Heart left ventricle (tissue), 16 donors: ENCODE results near the gene NEMP1. TPM values are rescaled to one million over a fixed set of nuclear protein-coding genes. Genes with fewer than 3 reads are reported as not detected.

Source experiments
- ATAC-seq, 4 donors: fragments of 200-7000 bp; cut with Tn5 transposase; one replicate each; pipeline ENCODE4 v1.9.1; 2020 to 2022; ENCODE audit warnings: moderate library complexity in 4 of 4, mild to moderate bottlenecking in 3 of 4, moderate number of reproducible peaks in 1 of 4
- DNase-seq, 5 donors: peaks; one replicate each; pipeline ENCODE4 v3.0.0-alpha.2; 2020
- H3K27ac ChIP-seq, 12 donors: fragments of 200-600 bp; sonication (generic) in 4 of 12; one replicate each; pipeline versions ENCODE4 v1.5.0 to v1.8.0; 2016 to 2022; ENCODE audit warnings: mild to moderate bottlenecking in 2 of 12
- H3K27me3 ChIP-seq, 9 donors: fragments of 200-600 bp; sonication (generic) in 2 of 9; one replicate each; pipeline versions ENCODE4 v1.5.1 to v1.8.0; 2016 to 2022; ENCODE audit warnings: mild to moderate bottlenecking in 3 of 9
- H3K36me3 ChIP-seq, 9 donors: fragments of 200-600 bp; sonication (generic) in 2 of 9; one replicate each; pipeline versions ENCODE4 v1.5.0 to v1.8.0; 2018 to 2022; ENCODE audit warnings: mild to moderate bottlenecking in 2 of 9
- H3K4me1 ChIP-seq, 12 donors: fragments of 200-600 bp; sonication (generic) in 4 of 12; one replicate each; pipeline versions ENCODE4 v1.5.0 to v1.8.0; 2016 to 2022; ENCODE audit warnings: mild to moderate bottlenecking in 3 of 12
- H3K4me3 ChIP-seq, 12 donors: fragments of 200-600 bp; sonication (generic) in 4 of 12; one replicate each; pipeline versions ENCODE4 v1.5.0 to v1.8.0; 2017 to 2022; ENCODE audit warnings: mild to moderate bottlenecking in 9 of 12, moderate library complexity in 4 of 12
- H3K9me3 ChIP-seq, 12 donors: fragments of 200-600 bp; sonication (generic) in 4 of 12; one replicate each; pipeline versions ENCODE4 v1.5.0 to v1.8.0; 2016 to 2022; ENCODE audit warnings: mild to moderate bottlenecking in 1 of 12
- POLR2A ChIP-seq, 2 donors: fragments of 450-650 bp; IDR thresholded peaks; one replicate each; pipeline ENCODE4 v1.6.1; 2017; ENCODE audit warnings: antibody characterized with exemption in 2 of 2, mild to moderate bottlenecking in 2 of 2, moderate library complexity in 2 of 2
- WGBS, 4 donors: extraction: QIAGEN DNeasy Blood & Tissue Kit in 2 of 4; methylation state at CpG; one replicate each; pipeline versions ENCODE4 v1.1.5 to v1.1.7; 2013 to 2018; 5-methylcytosine and 5-hydroxymethylcytosine counted together
- intact Hi-C, 10 donors: fragments of 100-400 bp; cut with DNase I; formaldehyde crosslinking; loops; one replicate each; pipeline versions ENCODE4 v1.11.1 to v1.14.2; 2022
- polyA plus RNA-seq, 2 donors: library from polyadenylated mRNA; stranded (reverse); fragments of 200-250 nt; gene quantifications; one replicate each; pipeline ENCODE4 v1.2.3, GENCODE V29; 2013
- total RNA-seq, 9 donors: library from RNA; depleted of rRNA in 2 of 9; stranded (reverse); fragments of >200 nt in 2 of 9; fragmentation: NEBNext Ultra II Directional in 3 of 9; extraction: Animal tissue kit (Norgen Biotek cat#: 25700) in 3 of 9; gene quantifications; one replicate each; pipeline versions ENCODE4 v1.1.0 to v1.2.4, GENCODE V29; 2016 to 2023
- TF ChIP-seq, protein P1 (sequence below), 12 donors: fragments of 200-600 bp; sonication (generic) in 4 of 12; IDR thresholded peaks; one replicate each; pipeline versions ENCODE4 v1.5.0 to v1.8.0; 2018 to 2022; ENCODE audit warnings: antibody characterized with exemption in 12 of 12, mild to moderate bottlenecking in 5 of 12
- donor health status: ischemic (EF 13 %, LVEDD 7.1; RV severe dilation, severe dysfunction).
- donor health status: healthy with polysubstance abuse.
- donor health status: DM: no; HTN: yes; CAD: no.
- donor health status: DM: no; HTN: no; CAD: no.
- donor health status: ischemic (EF 25% LVEDD 6.9; RV normal size, moderate dysfunction).
- donor health status: ischemic (EF 25% LVEDD 5.7; RV mildly dilated, moderate dysfunction).
- donor health status: healthy.
- donor health status: DM: yes; HTN: yes; CAD: no.
- donor health status: ischemic (EF 35%, LVEDD 5.7; RV mildly dilated, moderate dysfunction).
- donor health status: nonischemic (EF 11% LVEDD 7.7; RV severe dilation, severe dysfunction).
- donor health status: DM: yes; HTN: yes; CAD: no.
- donor health status: PGD.
- donor health status: ischemic (EF 29% LVEDD 5.4; RV normal size, mild dysfunction).
- donor health status: nonischemic (EF 23%, LVEDD 6.1; RV moderate dilation, normal function).

NEMP1 gene
- total and polyA plus RNA-seq, 11 donors, result 1.4 to 12.0 (median 3.5) TPM

DNA sequence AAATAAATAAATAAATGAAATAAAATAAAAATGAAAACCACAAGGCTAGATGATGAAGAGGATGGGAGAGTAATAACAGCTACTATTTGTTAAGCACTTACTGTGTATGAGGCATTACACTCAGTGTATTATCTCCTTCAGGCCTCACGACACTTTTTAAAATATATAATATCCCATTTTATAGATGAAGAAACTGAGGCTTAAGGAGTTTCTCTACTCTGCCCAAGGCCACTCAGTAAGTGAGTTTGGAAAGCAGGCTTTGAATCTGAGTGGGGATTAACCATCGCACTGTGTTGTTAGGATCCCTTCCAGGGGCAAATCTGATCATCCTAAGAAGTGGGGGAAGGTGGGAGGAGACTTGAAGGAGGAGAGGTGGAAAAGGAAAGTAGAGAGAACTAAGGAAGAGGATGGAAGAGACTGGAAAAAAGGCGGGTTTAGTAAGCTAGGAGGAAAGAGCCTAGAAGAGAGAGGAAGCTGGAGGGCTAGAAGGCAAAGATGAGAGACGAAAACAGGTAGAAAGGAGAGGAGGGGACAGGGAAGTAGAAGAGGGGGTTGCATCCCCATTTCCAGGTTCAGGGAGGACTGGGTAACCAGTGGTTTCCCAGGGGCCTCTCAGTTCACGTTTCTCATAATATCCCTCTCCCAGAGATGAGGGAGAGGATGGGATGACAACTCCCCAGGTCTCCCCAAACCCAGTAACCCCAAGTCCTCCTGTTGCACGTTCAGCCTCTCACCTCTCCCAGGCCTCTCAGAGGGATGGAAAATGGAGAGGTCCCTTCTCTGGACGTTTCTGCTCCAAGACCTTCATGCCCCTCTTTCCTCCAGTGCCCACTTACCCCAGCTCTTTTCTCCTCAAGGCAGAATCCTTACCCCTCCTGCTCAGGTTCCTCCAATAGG, 30.9 kb upstream of the NEMP1 start:
- peaks cover 0 to 43% (median 17%) of the 10 kb centered on the region in 12 donors for H3K4me1 ChIP-seq
- no peaks in the 10 kb centered on the region for H3K27me3 ChIP-seq
- TF ChIP-seq POLR2A (IDR thresholded peaks at IDR 0.05), result no peak
- TF ChIP-seq, protein P1, sequence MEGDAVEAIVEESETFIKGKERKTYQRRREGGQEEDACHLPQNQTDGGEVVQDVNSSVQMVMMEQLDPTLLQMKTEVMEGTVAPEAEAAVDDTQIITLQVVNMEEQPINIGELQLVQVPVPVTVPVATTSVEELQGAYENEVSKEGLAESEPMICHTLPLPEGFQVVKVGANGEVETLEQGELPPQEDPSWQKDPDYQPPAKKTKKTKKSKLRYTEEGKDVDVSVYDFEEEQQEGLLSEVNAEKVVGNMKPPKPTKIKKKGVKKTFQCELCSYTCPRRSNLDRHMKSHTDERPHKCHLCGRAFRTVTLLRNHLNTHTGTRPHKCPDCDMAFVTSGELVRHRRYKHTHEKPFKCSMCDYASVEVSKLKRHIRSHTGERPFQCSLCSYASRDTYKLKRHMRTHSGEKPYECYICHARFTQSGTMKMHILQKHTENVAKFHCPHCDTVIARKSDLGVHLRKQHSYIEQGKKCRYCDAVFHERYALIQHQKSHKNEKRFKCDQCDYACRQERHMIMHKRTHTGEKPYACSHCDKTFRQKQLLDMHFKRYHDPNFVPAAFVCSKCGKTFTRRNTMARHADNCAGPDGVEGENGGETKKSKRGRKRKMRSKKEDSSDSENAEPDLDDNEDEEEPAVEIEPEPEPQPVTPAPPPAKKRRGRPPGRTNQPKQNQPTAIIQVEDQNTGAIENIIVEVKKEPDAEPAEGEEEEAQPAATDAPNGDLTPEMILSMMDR (IDR thresholded peaks at IDR 0.05), result no peak
- peaks cover 0 to 45% (median 30%) of the 10 kb centered on the region in 9 donors for H3K36me3 ChIP-seq
- intact Hi-C loops, result loop anchor here in 6 of 10 donors (1.0 to 10.0 kb wide), 7 partner anchors 20 to 355 kb away; partner anchors contain the start of genes ZBTB39 (in 4 of the 6), NAB2 (in 2 of the 6), NEMP1 (in 1 of the 6) and PRIM1 (in 1 of the 6)
- peak overlapping the region in 11 of 12 donors; percentile 54 to 88 (median 66) for H3K4me3 ChIP-seq
- ATAC-seq (no peak), DNase-seq (no peak)
- H3K9me3 ChIP-seq, result no peaks in the 10 kb centered on the region
- H3K27ac ChIP-seq, result peak overlapping the region; percentile 93 to 100 (median 99)
- 62 to 73% (median 65%) methylated on average over 7 of the region's 7 CpGs for WGBS, 4 donors

DNA sequence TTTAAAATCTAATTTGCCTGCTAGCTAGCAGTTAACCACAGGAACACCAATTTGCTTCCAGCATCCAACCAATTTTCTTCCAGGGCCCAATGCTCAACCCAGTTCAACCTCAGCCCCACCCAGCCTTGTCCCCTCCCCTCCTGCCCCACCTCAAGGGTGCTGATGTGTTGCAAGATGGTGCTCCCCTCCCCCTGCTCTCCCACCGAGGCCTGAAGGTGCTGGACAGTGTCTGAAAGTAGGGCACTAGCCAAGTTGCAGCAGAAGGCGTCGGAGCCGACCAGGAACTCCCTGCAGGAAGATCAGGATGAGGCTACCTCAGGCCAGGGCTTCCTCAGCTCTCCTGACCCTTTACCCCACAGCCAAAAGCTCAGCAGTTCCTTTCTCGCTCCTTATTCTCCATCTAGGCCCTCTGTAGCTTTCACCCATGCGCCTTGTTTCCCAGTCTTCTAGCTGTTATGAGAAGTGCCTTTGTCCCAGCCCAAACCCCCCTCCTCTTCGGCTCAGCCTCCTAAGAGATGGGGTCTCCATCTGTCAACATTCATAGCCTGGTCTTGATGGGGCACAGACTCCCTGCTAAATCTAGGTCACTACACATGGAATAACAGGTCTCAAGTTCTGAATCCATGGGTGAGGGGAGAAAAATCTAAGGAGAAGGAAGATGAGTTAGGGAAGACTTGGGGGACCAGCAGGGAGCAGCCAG, 29.0 kb upstream of the NEMP1 start:
- H3K4me1 ChIP-seq, result peaks cover 0 to 42% (median 17%) of the 10 kb centered on the region in 12 donors
- intact Hi-C loops, result loop anchor here in 1 of 10 donors (2.0 kb wide), 1 partner anchor 15 kb away; no protein-coding TSS in a partner anchor

GRCh38 chr12:57106021-57106708, 27.6 kb upstream of the NEMP1 start:
- ATAC-seq (no peak), DNase-seq (peak in 1 of 5 donors; percentile 36)
- peaks cover 0 to 32% (median 16%) of the 10 kb centered on the region in 12 donors for H3K4me1 ChIP-seq
- no peak overlapping the region for H3K4me3 ChIP-seq
- no peaks in the 10 kb centered on the region for H3K9me3 ChIP-seq
- no peaks in the 10 kb centered on the region for H3K27me3 ChIP-seq
- no peak overlapping the region for H3K27ac ChIP-seq
- no peak for TF ChIP-seq POLR2A (IDR thresholded peaks at IDR 0.05)
- TF ChIP-seq, protein P1 (IDR thresholded peaks at IDR 0.05), result no peak
- peaks cover 0 to 75% (median 46%) of the 10 kb centered on the region in 9 donors for H3K36me3 ChIP-seq
- WGBS, 4 donors, result 53 to 67% (median 61%) methylated on average over 6 to 9 of the region's 9 CpGs
- intact Hi-C loops, result loop anchor here in 1 of 10 donors (2.0 kb wide), 1 partner anchor 13 kb away; no protein-coding TSS in a partner anchor

More for the DNA sequence above, 29.0 kb upstream of the NEMP1 start:
- Histone ChIP-seq H3K27me3 (no peaks in the 10 kb centered on the region), H3K36me3 (peaks cover 0 to 63% (median 41%) of the 10 kb centered on the region in 9 donors), H3K4me3 (no peak overlapping the region), H3K27ac (no peak overlapping the region), H3K9me3 (no peaks in the 10 kb centered on the region)
- ATAC-seq, result no peak
- 60 to 62% (median 61%) methylated on average over 7 of the region's 7 CpGs for WGBS, 4 donors
- no peak for DNase-seq
- TF ChIP-seq, protein P1 (IDR thresholded peaks at IDR 0.05), result no peak
- no peak for TF ChIP-seq POLR2A (IDR thresholded peaks at IDR 0.05)
